Measurements from ENCODE around the gene ZFP64.

DNA sequence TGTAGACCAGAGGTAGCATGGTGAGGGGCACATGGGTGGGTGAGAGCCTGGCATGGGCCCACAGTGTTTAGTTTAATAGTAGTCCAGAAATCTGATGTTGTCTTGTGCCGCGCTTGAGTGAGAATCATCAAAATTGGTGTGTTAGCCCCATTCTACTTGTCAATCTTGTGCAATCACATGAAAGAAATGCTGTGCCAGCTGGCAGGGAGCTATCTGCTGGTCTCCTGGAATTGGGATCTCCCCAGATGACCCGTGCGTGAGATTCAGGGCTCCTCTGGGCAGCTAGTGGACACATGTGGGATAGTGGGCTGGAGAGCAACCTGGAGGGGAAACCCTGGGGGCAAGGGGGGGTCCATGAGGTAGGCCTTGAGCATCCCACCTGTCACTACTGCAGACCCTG is 43.5 kb upstream of the ZFP64 start:
- TF ChIP-seq, protein P1, sequence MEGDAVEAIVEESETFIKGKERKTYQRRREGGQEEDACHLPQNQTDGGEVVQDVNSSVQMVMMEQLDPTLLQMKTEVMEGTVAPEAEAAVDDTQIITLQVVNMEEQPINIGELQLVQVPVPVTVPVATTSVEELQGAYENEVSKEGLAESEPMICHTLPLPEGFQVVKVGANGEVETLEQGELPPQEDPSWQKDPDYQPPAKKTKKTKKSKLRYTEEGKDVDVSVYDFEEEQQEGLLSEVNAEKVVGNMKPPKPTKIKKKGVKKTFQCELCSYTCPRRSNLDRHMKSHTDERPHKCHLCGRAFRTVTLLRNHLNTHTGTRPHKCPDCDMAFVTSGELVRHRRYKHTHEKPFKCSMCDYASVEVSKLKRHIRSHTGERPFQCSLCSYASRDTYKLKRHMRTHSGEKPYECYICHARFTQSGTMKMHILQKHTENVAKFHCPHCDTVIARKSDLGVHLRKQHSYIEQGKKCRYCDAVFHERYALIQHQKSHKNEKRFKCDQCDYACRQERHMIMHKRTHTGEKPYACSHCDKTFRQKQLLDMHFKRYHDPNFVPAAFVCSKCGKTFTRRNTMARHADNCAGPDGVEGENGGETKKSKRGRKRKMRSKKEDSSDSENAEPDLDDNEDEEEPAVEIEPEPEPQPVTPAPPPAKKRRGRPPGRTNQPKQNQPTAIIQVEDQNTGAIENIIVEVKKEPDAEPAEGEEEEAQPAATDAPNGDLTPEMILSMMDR (conservative IDR thresholded peaks at IDR 0.05): no peak
- TF ChIP-seq EZH2 (IDR thresholded peaks at IDR 0.05; ENCODE audit: low read depth): no peak

All from PC-9 (cell line).